GM18507 (cell line): ENCODE measurements around the gene CHMP4A.
"Not testable (repeated sequence)": the region's sequence is repeated elsewhere in the genome, so short reads cannot be mapped to it uniquely, and the experiment has no call there.

Experiments used
- DNase-seq: peaks from one replicate; pipeline ENCODE4 v3.0.0; 2011; ENCODE audit warnings: low read depth; ENCODE audit not compliant: insufficient read length; ENCODE audit errors: extremely low spot score
- FAIRE-seq: peaks from 2 replicates; lab custom pipeline; 2011; peaks lifted over from hg19 to GRCh38; lab: Jason Lieb, UNC

Gene CHMP4A

DNA sequence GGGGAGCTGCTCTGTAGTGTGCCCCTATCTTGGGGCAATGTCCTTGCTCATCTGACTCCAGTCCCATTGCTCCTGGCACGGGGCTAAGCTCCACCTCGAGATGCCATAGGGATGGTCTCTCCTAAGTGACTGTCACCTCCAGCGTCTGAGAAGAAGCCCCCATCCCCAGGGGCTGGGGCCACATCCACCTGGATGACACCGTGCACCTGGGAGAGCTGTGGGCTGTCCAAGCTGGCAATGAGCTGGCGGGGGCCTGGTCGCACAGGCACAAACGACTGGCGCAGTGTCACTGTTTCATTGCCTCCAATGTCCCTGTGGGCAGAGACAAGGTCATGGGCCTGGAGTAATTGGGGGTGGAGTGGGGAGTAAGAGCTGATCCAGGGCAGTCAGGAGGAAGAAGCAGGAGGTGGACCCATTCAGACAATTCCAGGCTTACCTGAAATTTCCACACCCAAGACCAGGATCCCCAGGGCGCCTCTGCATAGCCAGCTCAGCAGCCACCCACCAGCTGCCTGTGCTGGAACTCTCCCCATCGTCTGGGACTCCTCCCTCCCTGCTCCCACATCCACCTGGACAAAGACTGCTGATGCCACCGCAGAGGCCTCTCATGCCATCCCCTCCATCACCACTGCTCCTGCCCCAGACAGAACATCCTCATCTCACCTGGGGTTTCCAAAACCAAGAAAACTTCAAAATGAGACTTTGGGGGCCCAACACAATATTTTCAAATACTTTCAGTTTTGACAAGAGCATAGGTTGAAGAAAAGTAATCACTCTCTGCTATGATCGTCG is 36.1 kb upstream of the CHMP4A start:
- FAIRE-seq (no peak), DNase-seq (no peak)

DNA sequence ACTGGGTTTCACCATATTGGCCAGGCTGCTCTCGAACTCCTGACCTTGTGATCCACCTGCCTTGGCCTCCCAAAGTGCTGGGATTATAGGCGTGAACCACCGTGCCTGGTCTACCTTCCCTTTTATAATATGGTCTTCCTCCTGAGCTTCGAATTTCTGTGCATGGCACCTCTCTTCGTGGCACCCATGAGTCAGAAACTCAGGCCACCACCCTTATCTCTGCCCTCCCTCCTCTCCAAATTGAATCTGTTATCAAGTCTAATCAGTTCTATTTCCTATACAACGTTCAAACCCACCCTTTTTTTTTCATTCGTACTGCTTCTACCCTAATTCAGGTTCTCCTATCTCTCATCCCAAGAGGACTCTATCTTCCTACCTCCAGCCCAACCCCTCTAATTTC is 34.1 kb upstream of the CHMP4A start:
- FAIRE-seq (no peak), DNase-seq (no peak)

DNA sequence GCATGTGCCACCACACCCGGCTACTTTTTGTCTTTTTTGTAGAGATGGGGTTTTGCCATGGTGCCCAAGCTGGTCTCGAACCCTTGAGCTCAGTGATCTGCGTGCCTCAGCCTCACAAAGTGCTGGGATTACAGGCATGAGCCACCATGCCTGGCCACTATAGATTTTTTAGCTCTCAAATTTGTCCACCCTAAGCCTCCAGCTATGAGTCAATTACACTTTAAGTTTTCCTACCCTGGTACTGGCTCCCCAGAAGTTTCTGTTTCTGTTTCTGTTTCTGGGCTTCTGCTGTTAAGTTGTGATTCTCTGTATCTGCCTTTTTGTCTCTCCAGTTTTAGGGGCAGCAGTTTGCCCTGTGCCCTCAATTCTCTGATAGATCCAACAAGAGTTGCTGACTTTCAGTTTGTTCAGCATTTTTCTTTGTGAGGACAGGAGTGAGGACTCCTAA is 33.5 kb upstream of the CHMP4A start:
- peak; percentile 84 for FAIRE-seq
- DNase-seq = peak; percentile 37

DNA sequence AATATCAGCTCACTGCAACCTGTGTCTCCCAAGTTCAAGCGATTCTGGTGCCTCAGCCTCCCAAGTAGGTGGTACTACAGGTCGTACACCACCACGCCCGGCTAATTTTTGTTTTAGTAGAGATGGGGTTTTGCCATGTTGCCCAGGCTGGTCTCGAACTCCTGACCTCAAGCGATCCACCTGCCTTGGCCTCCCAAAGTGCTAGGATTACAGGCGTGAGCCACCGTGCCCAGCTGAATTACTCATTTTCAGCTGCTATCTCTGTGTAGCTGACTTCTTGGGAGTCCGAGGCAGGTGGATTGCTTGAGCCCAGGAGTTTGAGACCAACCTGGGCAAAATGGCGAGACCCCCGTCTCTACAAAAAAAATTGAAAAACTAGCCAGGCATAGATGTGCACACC is 32.1 kb upstream of the CHMP4A start:
- FAIRE-seq, DNase-seq: not testable (repeated sequence)

DNA sequence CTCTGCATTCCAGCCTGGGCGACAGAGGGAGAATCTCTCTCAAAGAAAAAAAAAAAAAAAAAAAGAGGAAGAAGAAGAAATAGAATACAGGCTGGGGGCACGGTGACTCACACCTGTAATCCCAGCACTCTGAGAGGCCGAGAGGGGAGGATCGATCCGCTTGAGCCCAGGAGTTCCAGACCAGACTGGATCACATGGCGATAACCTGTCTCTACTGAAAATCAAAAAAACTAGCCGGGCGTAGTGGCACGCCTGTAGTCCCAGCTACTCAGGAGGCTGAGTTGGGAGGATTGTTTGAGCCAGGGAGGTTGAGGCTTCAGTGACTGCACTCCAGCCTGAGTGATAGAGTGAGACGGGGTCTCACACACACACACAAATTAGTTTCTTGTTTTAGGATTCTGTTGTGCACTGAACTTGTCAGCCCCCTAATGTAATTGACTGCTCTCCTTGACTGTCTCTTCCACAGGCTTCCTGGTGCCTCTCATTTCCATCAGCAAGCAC is 30.1 kb upstream of the CHMP4A start:
- no peak for DNase-seq
- FAIRE-seq = peak; percentile 5

DNA sequence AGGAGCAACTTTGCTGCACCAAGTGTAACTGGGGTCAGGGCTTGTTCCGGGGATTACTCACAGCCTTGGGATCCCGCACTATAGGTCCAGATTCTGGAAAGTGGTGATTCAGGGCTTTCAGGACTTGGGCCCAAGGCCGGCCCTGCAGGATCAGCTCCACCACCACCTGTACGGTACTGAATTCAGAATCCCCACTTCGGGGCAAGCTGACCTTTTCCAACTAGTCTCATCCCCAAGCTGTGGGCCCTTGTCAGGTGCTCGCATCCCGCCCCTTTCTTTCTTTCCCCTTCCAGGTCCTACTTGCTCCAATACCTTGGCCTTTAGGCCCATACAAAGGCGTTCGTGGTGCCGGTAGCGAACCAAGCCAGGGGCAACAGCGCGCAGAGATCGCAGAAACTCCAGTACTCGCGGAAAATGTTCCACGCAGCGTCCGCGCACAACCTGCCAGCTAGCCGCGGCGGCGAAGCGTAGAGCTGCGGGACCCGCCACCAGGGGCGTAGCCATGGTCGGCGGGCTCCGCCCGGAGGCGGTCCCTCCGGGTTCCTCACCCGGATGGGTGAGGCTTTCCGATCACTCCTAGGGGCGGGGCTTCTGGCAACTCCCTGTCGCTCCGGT is 28.6 kb upstream of the CHMP4A start:
- DNase-seq (peak; percentile 88), FAIRE-seq (no peak)

DNA sequence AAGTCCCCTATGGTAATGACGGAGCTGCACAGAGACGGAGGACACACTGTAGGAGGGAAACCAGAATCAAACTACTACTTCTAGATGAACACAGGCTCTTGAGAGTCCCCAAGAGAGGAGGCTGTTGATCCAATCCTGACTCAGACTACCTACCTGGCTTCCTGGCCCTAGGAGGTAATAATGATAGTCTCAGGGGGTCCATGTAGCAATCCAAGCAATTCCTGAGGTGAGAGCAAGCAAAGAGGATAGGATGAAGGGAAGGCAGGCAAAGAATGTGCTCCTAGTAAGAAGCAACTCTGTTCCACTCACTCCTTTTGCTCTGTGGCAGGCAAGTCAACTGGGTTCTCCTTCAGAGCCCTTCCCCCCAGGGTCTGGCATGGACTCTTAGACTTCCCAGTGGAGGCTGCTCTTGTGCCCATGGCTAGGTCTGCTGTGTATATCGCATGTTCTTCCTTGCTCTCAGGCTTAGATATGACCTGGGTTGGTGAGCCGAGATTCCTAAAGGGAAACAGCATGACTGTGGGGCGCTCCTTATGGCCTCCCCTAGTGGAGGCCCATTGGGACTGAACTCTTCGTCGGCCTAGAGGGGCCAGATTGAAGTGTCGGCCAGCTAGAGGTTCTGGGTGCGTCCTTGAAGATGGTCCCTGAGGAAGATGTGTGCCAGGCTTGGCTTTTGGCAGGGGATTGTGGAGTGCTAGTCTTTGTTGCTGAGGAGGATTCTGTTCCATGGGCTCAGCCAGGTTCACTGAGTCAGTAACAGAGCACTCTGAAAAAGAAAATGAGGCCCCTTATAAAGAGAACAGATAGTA is 27.0 kb upstream of the CHMP4A start:
- FAIRE-seq = no peak
- DNase-seq = no peak

DNA sequence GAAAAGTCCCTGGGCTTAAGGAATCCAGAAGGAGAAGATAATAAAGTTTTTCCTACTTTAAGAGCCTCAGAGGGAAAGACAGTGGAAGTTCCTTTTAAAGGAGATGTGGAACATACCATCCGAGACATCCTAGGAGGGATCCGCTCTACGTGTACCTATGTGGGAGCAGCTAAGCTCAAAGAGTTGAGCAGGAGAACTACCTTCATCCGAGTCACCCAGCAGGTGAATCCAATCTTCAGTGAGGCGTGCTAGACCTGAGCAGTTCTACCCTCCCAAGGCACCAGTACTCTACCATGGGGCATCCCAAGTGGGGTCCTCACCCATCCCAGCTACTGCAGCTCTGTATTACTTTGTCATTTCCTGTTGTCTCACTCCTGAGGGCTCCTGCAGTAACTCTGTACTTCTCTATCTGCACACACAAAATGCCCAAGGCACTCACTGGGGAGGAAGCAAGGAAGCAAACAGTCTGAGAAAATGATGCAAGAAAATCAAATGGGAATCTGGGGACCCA is 25.3 kb upstream of the CHMP4A start:
- FAIRE-seq = no peak
- DNase-seq = no peak

DNA sequence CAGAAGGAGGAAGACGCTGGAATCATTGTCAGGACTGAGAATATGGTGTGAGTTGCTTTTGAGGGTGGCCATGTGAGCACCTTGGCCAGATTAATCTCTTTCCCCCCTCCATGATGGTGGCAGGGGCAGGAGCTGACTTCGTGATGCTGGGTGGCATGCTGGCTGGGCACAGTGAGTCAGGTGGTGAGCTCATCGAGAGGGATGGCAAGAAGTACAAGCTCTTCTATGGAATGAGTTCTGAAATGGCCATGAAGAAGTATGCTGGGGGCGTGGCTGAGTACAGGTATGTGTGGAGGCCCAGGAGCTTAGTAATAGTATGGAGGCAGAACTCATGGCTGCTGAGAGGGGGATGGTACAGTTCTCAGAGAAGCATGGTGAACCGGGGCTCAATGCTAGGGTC is 24.8 kb upstream of the CHMP4A start:
- no peak for DNase-seq
- no peak for FAIRE-seq

DNA sequence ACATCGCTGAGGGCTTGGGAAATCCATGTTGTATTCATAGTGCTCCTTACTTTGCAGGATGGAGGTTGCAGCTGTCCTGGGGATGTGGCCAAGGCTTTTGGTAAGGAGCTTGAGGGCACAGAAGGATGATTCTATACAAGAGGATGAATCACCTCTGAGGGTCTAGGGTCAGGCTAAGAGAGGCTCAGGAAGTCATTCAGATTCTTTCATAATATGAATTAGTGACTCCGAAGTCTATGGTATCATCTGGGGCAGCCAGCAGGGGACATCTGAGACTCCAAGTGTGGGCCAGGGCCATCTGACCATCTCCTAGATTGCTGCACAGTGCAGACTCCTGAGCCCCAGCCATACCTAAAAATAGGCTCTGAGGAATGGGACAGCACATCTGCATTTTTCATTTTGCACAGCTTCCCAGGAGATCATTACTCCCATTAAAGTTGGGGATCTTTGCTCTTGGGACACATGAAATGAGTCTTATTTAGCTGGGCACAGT is 24.2 kb upstream of the CHMP4A start:
- FAIRE-seq (no peak), DNase-seq (no peak)

DNA sequence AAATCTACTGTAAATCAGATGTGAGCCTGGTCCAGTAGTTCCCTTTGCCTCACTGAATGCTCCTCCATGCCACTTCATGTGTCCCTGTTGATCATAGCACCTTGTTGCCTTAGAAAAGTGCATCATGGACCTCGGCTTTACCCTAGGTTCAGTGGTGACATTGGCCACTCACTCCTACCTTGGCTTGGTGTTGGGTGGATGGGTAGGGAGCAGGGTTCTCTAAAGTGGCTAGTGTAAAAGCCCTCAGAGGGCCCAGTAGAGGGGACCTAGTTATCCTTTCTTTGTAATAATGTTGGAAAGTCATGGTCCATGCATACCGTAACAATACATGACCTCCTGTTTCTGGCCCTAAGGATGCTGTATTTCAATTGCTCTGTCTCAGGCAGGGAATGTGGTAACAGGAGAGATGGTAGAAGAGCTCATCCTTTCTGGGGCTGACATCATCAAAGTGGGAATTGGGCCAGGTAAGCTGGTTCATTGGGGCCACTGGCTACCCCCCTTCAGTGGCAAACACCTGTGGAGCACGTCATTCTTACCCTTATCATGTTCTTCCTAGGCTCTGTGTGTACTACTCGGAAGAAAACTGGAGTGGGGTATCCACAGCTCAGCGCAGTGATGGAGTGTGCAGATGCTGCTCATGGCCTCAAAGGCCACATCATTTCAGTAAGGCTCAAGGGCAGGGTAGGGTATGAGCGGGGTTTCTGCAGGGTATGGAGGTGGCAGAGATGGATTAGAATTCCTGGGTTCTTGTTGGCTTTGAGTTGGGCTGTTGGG is 23.6 kb upstream of the CHMP4A start:
- no peak for FAIRE-seq
- DNase-seq = no peak

DNA sequence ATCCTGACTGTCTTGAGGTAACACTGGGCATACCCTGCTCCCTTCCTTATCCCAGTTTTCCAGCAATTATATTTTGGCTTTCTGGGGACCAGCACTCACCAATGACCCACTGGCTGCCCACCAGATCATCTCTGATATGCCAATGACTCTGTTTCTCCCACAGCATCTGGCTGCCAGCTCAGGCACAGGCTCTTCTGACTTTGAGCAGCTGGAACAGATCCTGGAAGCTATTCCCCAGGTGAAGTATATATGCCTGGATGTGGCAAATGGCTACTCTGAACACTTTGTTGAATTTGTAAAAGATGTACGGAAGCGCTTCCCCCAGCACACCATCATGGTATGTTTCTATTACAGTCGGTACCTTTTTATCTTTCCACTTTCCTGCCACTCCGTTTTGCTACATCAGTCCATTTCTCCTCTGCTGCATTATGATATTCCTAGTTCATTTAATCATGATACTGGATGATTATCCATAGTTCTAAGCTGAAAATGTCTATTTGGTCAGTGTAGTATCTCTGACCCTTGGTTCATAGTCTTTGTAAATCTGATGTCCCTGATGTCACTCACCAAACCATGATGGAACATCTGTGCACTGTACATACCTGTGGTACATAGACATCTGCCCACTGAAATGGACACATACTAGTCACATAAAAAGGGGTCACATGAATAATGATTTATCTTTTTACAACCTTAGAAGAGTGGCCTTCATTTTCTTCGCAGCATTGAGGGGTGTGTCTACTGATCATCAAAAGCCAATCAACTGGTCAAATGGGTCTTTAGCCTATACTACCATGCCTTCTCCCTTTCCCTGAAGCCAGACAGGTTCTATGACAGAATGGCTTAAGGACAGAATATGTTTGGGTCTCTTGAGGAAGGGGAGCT is 22.8 kb upstream of the CHMP4A start:
- DNase-seq (no peak), FAIRE-seq (no peak)

DNA sequence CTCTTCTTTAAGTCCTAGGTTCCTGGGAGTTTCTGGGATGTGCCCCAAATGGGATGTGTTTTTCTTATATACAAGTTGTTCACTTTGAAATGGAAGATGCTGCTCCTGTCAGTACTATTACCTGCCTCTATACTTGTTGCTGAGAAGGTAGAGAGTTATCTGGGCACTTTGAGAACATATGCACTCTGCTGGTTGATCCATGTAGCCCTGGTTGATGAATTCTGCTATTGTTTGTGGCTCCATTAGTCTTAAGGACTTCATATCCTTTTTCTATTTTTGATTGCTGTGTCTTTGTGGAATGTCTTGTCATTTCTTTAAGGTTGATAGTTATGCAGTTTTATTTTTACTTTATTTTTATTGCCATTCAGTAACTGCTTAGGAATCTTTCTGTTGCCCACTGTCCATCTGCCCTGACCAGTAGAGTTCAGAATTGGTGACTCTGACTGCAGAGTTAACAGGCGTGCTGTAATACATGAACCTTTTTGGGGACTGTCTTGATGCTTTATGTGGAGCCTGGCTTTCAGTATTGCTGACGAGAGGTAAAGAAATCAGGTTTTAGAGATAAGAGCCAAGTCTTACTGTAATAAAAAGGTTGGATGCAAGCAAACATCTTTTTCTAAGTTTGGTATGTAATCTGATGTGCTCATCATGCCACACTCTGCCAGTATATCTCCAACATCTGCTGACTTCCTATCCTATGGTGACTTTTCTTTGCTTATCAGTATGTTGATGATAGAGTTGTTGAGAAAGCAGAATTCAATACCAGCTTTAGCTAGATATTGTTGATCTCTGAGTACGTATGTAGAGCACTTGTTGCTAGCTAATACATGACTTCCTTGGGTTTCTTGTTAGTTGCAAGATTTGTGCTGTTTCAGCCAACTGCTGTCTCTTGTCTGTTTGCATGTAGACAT is 21.1 kb upstream of the CHMP4A start:
- DNase-seq (no peak), FAIRE-seq (no peak)

DNA sequence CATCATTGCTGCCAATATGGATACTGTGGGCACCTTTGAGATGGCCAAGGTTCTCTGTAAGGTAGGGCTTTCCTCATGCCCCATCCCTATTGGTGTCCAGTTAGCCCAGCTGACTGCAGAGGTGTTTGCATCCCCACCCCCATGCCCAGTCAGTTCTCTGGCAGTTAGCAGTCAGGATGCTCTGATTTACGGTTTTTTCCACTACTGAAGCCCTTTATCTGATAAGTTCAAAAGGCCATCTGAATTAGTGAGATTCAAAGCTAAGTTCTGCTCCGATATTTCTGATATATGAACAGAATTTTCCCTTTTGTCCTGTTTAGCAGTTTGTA is 20.2 kb upstream of the CHMP4A start:
- FAIRE-seq (no peak), DNase-seq (no peak)

DNA sequence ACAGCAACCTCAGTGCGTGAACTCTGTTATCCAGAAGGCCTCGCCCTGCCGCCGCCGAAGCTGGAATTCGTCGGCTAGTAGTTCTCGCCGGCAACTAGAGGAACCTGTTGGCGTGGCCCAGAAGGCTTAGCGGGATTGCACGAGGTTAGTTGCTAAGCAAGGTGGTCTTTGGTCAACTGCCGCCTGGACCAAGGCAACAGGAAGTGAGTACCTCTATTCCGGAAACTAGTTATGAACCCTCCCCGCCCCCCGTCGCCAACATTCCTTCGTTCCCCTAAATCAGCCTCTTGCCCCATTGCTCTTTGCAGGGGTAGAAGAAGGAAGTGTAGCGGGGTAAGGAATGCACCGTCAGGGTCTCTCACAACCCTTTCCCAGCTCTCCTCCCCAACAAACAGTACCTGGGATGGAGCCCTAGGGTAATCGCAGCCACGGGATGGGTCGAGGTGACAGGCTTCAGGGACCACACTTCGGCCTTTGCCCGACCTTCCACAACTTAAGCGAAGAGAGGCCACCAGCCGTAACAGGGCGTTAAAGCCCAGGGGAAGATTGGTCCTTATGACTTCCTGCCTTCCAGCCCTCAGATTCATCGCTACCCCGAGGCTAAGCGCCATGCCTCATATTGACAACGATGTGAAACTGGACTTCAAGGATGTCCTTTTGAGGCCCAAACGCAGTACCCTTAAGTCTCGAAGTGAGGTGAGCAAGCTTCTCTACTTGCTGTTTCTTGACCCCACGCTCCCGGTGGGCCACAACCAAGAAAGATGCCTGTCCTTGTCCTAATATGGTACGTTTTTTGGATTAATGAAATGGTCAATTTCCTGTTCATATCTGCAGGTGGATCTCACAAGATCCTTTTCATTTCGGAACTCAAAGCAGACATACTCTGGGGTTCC is 19.6 kb upstream of the CHMP4A start, which contains the start of gene GMPR2:
TSS of gene GMPR2 (plus strand) at position 285 of the 893 bp plus-strand sequence. CDS start at position 610, 325 bp downstream.
- DNase-seq (peak; percentile 47), FAIRE-seq (peak; percentile 78)

DNA sequence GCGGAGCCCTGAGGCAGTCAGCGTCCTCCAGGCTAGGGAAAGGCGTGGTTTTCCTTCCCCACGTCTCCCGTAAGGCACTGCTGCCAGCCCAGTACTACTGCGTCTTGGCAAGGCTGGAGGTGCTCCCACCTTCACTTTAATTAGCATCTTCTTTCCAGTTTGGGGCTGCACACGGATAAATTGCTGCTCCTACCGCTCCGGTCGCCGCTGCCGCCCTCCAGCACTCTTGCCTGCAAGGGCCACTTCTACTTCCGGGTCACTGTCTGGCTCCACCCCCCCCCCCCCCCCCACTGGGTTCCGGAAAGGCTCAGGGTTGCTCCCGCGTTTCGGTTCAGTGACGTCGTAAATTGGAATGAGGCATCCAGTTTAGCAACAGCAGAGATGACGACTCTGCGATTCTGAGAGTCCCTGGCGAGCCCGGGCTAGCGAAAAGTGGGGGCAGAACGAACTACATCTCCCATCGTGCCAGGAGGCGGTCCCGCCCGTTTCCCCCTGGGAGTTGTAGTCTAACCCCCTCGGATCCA is 18.9 kb upstream of the CHMP4A start, which contains the start of gene NEDD8:
TSS of gene NEDD8 (minus strand) at position 247 of the 524 bp plus-strand sequence. CDS start at position 147, 100 bp downstream.
- FAIRE-seq (peak; percentile 56), DNase-seq (peak; percentile 75)
